NT2/D1 (cell line): ENCODE measurements around the gene POM121C.
"Not testable (repeated sequence)": the region's sequence is repeated elsewhere in the genome, so short reads cannot be mapped to it uniquely, and the experiment has no call there.

Experiments used
- YY1 ChIP-seq: IDR thresholded peaks from 2 replicates; pipeline ENCODE4 v1.6.1; 2011; ENCODE audit not compliant: insufficient read length, insufficient read depth
- ZNF274 ChIP-seq: IDR thresholded peaks from 2 replicates; pipeline ENCODE4 v1.6.1; 2011; ENCODE audit warnings: mild to moderate bottlenecking, low read depth, low read length

DNA sequence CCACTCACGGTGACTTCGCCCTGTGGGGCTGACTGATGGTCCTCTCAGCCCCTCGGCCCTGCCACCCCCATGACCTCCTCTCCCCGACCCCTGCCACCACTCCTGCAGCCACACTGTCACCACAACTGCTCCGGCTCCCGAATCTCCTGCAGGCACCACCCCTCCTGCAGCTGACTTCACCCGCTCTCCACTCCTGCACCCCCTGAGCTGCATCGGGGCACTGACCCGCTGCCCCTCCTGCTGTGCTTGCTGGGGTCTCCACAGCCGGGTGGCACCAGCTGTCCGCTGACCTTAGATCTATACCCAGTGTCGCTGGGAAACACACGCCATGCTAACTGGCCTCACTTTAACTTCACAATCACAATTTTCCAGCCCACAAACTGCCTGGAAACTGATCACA lies 65.9 kb downstream of the POM121C start:
- TF ChIP-seq YY1, ZNF274: not testable (repeated sequence)
